ENCODE data around the gene INPP5K. TPM values are rescaled to one million over a fixed set of nuclear protein-coding genes. Genes with fewer than 3 reads are reported as not detected.

The INPP5K gene
- total and polyA plus RNA-seq, 4 donors, result 33.6 to 76.7 (median 41.0) TPM

DNA sequence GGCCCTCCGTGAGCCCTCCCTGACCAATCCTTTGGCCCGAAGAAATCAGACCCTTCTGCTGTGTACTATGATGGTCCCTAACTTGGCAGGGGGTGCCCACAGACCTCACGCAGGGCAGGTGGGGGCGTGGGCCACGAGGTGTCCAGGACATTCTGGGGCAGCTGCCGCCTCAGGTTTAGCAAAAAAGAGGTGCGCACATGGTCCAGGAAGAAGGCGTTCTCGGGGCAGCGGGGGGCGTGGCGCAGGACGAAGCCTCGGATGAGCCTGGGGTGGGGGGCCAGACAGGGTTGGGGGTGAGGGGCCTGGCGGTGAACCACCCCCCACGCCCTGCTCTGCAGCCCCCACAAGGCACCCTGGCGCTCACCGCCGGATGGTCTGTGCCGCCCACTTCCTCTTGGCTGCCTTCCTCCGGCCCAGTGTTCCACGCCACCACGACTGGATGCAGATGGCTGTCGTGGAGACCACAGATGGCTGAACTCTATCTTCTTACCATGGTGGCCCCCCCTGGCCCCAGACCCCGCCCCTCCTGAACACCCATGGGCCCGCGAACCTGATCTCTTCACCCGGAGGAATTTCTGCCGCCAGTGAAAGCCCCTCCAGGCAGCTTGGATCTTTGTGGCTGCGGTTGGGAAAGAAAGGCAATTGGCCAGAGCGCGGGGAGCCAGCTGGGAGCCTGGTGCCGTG lies 46.2 kb downstream of the INPP5K start:
- Histone ChIP-seq H3K27ac (ENCODE audit: low read depth in 1 of 2, low read length in 1 of 2) (no peak overlapping the region), H3K4me3 (no peak overlapping the region), H3K4me1 (ENCODE audit: control insufficient read depth in 5 of 5, insufficient read depth in 5 of 5, low read length in 5 of 5) (peaks cover 0 to 6% (median 0%) of the 10 kb centered on the region in 5 donors), H3K36me3 (ENCODE audit: control insufficient read depth in 4 of 4, insufficient read depth in 4 of 4, low read length in 4 of 4) (peaks cover 8 to 68% (median 17%) of the 10 kb centered on the region in 4 donors), H3K27me3 (ENCODE audit: control insufficient read depth in 3 of 3, insufficient read depth in 3 of 3, low read length in 2 of 3) (no peaks in the 10 kb centered on the region), H3K9me3 (ENCODE audit: control insufficient read depth in 4 of 4, insufficient read depth in 3 of 4, low read length in 3 of 4) (no peaks in the 10 kb centered on the region), H3K9ac (ENCODE audit: insufficient read depth in 1 of 2, low read length in 2 of 2) (no peak overlapping the region)
- TF ChIP-seq, protein P1, sequence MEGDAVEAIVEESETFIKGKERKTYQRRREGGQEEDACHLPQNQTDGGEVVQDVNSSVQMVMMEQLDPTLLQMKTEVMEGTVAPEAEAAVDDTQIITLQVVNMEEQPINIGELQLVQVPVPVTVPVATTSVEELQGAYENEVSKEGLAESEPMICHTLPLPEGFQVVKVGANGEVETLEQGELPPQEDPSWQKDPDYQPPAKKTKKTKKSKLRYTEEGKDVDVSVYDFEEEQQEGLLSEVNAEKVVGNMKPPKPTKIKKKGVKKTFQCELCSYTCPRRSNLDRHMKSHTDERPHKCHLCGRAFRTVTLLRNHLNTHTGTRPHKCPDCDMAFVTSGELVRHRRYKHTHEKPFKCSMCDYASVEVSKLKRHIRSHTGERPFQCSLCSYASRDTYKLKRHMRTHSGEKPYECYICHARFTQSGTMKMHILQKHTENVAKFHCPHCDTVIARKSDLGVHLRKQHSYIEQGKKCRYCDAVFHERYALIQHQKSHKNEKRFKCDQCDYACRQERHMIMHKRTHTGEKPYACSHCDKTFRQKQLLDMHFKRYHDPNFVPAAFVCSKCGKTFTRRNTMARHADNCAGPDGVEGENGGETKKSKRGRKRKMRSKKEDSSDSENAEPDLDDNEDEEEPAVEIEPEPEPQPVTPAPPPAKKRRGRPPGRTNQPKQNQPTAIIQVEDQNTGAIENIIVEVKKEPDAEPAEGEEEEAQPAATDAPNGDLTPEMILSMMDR (IDR thresholded peaks at IDR 0.05; ENCODE audit: control extremely low read depth, extremely low read depth), result no peak
- 60 to 71% methylated on average over 33 of the region's 33 CpGs for WGBS, 2 donors
- ATAC-seq (ENCODE audit: insufficient read depth, low FRiP score), result no peak
- no peak for DNase-seq

DNA sequence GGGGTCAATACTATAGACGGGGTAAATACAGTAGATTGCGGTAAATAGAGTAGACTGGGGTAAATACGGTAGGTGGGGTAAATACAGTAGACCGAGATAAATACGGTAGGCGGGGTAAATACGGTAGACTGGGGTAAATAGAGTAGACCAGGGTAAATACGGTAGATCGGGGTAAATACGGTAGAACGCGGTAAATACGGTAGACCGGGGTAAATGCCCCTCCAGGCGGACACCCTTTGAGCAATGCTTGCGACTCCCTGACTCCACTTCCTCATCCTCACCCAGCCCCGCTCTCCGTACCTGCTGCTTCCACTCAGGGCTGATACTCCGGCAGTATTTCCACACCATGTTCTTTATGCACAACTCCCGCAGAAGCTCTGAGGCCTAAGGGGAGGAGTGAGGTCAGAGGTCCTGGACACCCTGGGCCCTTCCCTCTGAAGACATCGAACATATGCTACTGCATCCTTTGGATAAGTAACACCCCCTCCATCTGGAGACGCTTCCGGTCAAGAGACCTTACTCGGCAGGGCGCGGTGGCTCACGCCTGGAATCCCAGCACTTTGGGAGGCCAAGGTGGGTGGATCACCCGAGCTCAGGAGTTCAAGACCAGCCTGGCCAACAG lies 47.1 kb downstream of the INPP5K start:
- H3K4me1 ChIP-seq (ENCODE audit: control insufficient read depth in 5 of 5, insufficient read depth in 5 of 5, low read length in 5 of 5), result peaks cover 0 to 4% (median 0%) of the 10 kb centered on the region in 5 donors
- H3K4me3 ChIP-seq, result no peak overlapping the region
- H3K27me3 ChIP-seq (ENCODE audit: control insufficient read depth in 3 of 3, insufficient read depth in 3 of 3, low read length in 2 of 3), result no peaks in the 10 kb centered on the region
- H3K36me3 ChIP-seq (ENCODE audit: control insufficient read depth in 4 of 4, insufficient read depth in 4 of 4, low read length in 4 of 4), result peaks cover 8 to 66% (median 17%) of the 10 kb centered on the region in 4 donors
- no peak overlapping the region for H3K27ac ChIP-seq (ENCODE audit: low read depth in 1 of 2, low read length in 1 of 2)
- no peak overlapping the region for H3K9ac ChIP-seq (ENCODE audit: insufficient read depth in 1 of 2, low read length in 2 of 2)
- no peaks in the 10 kb centered on the region for H3K9me3 ChIP-seq (ENCODE audit: control insufficient read depth in 4 of 4, insufficient read depth in 3 of 4, low read length in 3 of 4)
- WGBS, 2 donors, result 79 to 92% methylated on average over 28 of the region's 28 CpGs
- DNase-seq (no peak), ATAC-seq (ENCODE audit: insufficient read depth, low FRiP score) (no peak)
- TF ChIP-seq, protein P1 (IDR thresholded peaks at IDR 0.05; ENCODE audit: control extremely low read depth, extremely low read depth), result no peak

DNA sequence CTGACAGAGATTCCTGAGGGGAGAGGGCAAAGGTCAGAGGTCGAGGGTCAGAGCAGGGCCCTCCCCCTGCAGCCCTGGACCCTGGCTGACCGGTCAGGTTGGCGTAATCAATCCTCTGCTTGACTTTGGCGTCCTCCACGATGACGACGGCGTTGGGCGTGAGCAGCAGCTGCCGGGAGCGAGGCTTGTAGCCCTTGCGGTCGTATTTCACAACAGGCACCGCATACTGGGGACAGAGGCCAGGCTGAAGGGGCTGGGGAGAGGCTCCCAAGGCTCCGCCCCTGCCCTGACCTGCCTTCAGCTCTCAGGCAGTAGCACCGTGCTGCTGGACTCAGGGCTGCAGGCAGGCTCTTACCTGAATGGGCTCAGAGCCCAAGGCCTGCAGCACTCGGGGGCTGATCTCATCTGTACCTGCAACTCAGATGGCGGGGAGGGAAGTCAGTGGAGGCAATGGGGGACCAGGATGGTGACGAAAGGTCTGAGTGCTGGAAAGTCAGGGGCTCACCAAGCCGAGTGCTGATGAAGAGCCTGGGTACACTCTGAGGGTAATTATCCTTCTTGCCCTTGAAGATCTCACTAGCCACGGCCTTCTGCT lies 48.4 kb downstream of the INPP5K start:
- H3K27me3 ChIP-seq (ENCODE audit: control insufficient read depth in 3 of 3, insufficient read depth in 3 of 3, low read length in 2 of 3), result no peaks in the 10 kb centered on the region
- H3K27ac ChIP-seq (ENCODE audit: low read depth in 1 of 2, low read length in 1 of 2), result peak overlapping the region in 1 of 2 donors; percentile 68
- WGBS, 2 donors, result 52 to 56% methylated on average over 21 of the region's 21 CpGs
- H3K9me3 ChIP-seq (ENCODE audit: control insufficient read depth in 4 of 4, insufficient read depth in 3 of 4, low read length in 3 of 4), result no peaks in the 10 kb centered on the region
- peaks cover 0 to 3% (median 0%) of the 10 kb centered on the region in 5 donors for H3K4me1 ChIP-seq (ENCODE audit: control insufficient read depth in 5 of 5, insufficient read depth in 5 of 5, low read length in 5 of 5)
- H3K36me3 ChIP-seq (ENCODE audit: control insufficient read depth in 4 of 4, insufficient read depth in 4 of 4, low read length in 4 of 4), result peaks cover 10 to 62% (median 15%) of the 10 kb centered on the region in 4 donors
- TF ChIP-seq, protein P1 (IDR thresholded peaks at IDR 0.05; ENCODE audit: control extremely low read depth, extremely low read depth), result no peak
- DNase-seq (peak in 2 of 3 donors; percentile 28 to 41), ATAC-seq (ENCODE audit: insufficient read depth, low FRiP score) (peak; percentile 45)
- H3K9ac ChIP-seq (ENCODE audit: insufficient read depth in 1 of 2, low read length in 2 of 2), result no peak overlapping the region
- no peak overlapping the region for H3K4me3 ChIP-seq
